T-cell (primary cell): Measurements from ENCODE around the gene PES1. TPM values are rescaled to one million over a fixed set of nuclear protein-coding genes. Genes with fewer than 3 reads are reported as not detected.
"Not testable (repeated sequence)": the region's sequence is repeated elsewhere in the genome, so short reads cannot be mapped to it uniquely, and the experiment has no call there.

ENCODE experiments used
- ATAC-seq, 4 experiments: fragments of 200-7000 bp in 3 of 4; fragments of 150-1000 bp in 1 of 4; cut with Tn5 transposase; replicated peaks in 1 of 4; 1 replicate in 3 of 4; 2 replicates in 1 of 4; pipeline ENCODE4 v1.10.0; 2021; ENCODE audit warnings: moderate library complexity in 3 of 4, mild to moderate bottlenecking in 2 of 4, moderate number of reproducible peaks in 1 of 4
- CTCF ChIA-PET, 2 donors: fragments of 300-600 bp; sonication (Branson Sonifier 250); formaldehyde crosslinking; loops; one replicate each; lab custom pipeline; 2022; ENCODE audit warnings: antibody characterized with exemption in 2 of 2; lab: Charles Lee
- POLR2A ChIA-PET, 2 donors: fragments of 300-600 bp; sonication (Branson Sonifier 250); formaldehyde crosslinking; loops; one replicate each; lab custom pipeline; 2022; ENCODE audit warnings: antibody characterized with exemption in 2 of 2; lab: Charles Lee
- DNase-seq, 35 experiments: peaks; one replicate each; pipeline versions ENCODE4 v3.0.0 to v3.0.0-alpha.2; 2013 to 2023
- H3K27ac ChIP-seq: one replicate; pipeline ENCODE4 v1.5.1; 2013; ENCODE audit warnings: low read length
- H3K27me3 ChIP-seq, 2 experiments: replicated peaks in 1 of 2; 1 replicate in 1 of 2; 2 replicates in 1 of 2; pipeline versions ENCODE4 v1.6.1 to v1.7.0; 2013; ENCODE audit warnings: low read length in 1 of 2, mixed read lengths in 1 of 2; ENCODE audit not compliant: control insufficient read depth in 2 of 2, insufficient read depth in 2 of 2; ENCODE audit errors: extremely low read depth in 1 of 2
- H3K36me3 ChIP-seq, 2 donors: 1 replicate in 1 of 2; 2 replicates in 1 of 2; pipeline versions ENCODE4 v1.6.1 to v1.7.0; 2013; ENCODE audit warnings: low read length in 1 of 2; ENCODE audit not compliant: control insufficient read depth in 2 of 2, insufficient read depth in 1 of 2; ENCODE audit errors: extremely low read depth in 1 of 2
- H3K4me1 ChIP-seq, 2 experiments: 1 replicate in 1 of 2; 2 replicates in 1 of 2; pipeline versions ENCODE4 v1.6.1 to v1.7.0; 2013; ENCODE audit warnings: low read length in 2 of 2, mixed read lengths in 1 of 2; ENCODE audit not compliant: insufficient read depth in 2 of 2, control insufficient read depth in 1 of 2; ENCODE audit errors: extremely low read depth in 1 of 2
- H3K4me3 ChIP-seq, 2 donors: 1 replicate in 1 of 2; 2 replicates in 1 of 2; pipeline versions ENCODE4 v1.5.1 to v1.7.0; 2013; ENCODE audit warnings: mild to moderate bottlenecking in 2 of 2, low read length in 1 of 2, moderate library complexity in 1 of 2; ENCODE audit not compliant: control insufficient read depth in 1 of 2; ENCODE audit errors: extremely low read depth in 1 of 2
- H3K9me3 ChIP-seq: 2 replicates; pipeline ENCODE4 v1.7.0; 2013
- H3K27ac Mint-ChIP-seq, 2 donors: one replicate each; pipeline ENCODE4 v1.8.0; 2020 to 2021; ENCODE audit warnings: mild to moderate bottlenecking in 2 of 2, mixed read lengths in 2 of 2
- H3K27me3 Mint-ChIP-seq, 2 donors: one replicate each; pipeline ENCODE4 v1.8.0; 2021 to 2022; ENCODE audit warnings: mixed read lengths in 2 of 2
- H3K36me3 Mint-ChIP-seq: one replicate; pipeline ENCODE4 v1.8.0; 2021; ENCODE audit warnings: mixed read lengths
- H3K4me1 Mint-ChIP-seq, 3 donors: one replicate each; pipeline ENCODE4 v1.8.0; 2020 to 2022; ENCODE audit warnings: mixed read lengths in 3 of 3, mild to moderate bottlenecking in 1 of 3
- H3K4me3 Mint-ChIP-seq, 3 donors: one replicate each; pipeline ENCODE4 v1.8.0; 2020 to 2022; ENCODE audit warnings: mild to moderate bottlenecking in 3 of 3, mixed read lengths in 3 of 3, moderate library complexity in 3 of 3
- H3K9me3 Mint-ChIP-seq, 3 donors: one replicate each; pipeline ENCODE4 v1.8.0; 2020 to 2022; ENCODE audit warnings: mixed read lengths in 3 of 3
- WGBS: methylation state at CpG from one replicate; pipeline ENCODE4 v1.1.5; 2013; ENCODE audit warnings: missing lambda C conversion rate; ENCODE audit not compliant: insufficient coverage; 5-methylcytosine and 5-hydroxymethylcytosine counted together
- total RNA-seq, 35 experiments: library from RNA in 6 of 35; stranded (reverse) in 6 of 35; fragments of 120-200 nt in 1 of 35; gene quantifications; one replicate each; pipeline versions ENCODE4 v1.2.1 to v1.2.4 and lab custom pipeline; 2013 to 2026

Gene PES1
- total RNA-seq, 5 donors from 2014 or later (not counting 1 experiment from before 2014, with no cell fraction given) = 36.0 to 66.2 (median 63.1) TPM

- ATAC-seq = no peak
- POLR2A ChIA-PET = no interaction called here
- H3K4me3 Mint-ChIP-seq = no peak overlapping the region
Observed at GRCh38 chr22:30572840-30573593, 18.7 kb downstream of the PES1 start.

GRCh38 chr22:30572210-30572609 lies 19.5 kb downstream of the PES1 start:
- no peak overlapping the region for H3K4me3 Mint-ChIP-seq
- H3K27ac Mint-ChIP-seq = no peak overlapping the region
- H3K4me3 ChIP-seq = no peak overlapping the region
- no peak overlapping the region for H3K27ac ChIP-seq
- H3K9me3 ChIP-seq = no peaks in the 10 kb centered on the region
- 59% methylated on average over 3 of the region's 6 CpGs for WGBS
- peaks cover 0 to 13% (median 11%) of the 10 kb centered on the region in 3 donors for H3K4me1 Mint-ChIP-seq
- peaks cover 6 to 11% of the 10 kb centered on the region in 2 donors for H3K27me3 Mint-ChIP-seq
- peaks cover 0 to 43% of the 10 kb centered on the region in 2 experiments for H3K27me3 ChIP-seq
- ChIA-PET CTCF (no interaction called here), POLR2A (no interaction called here)
- peaks cover 0 to 9% of the 10 kb centered on the region in 2 experiments for H3K4me1 ChIP-seq
- ATAC-seq (no peak), DNase-seq (no peak)
- H3K36me3 ChIP-seq = peaks cover 8 to 15% of the 10 kb centered on the region in 2 donors
- peaks cover 20% of the 10 kb centered on the region for H3K36me3 Mint-ChIP-seq
- no peaks in the 10 kb centered on the region for H3K9me3 Mint-ChIP-seq

More at GRCh38 chr22:30572840-30573593, 18.7 kb downstream of the PES1 start:
- CTCF ChIA-PET = no interaction called here
- H3K9me3 ChIP-seq = no peaks in the 10 kb centered on the region
- no peak for DNase-seq
- H3K36me3 ChIP-seq = peaks cover 10 to 22% of the 10 kb centered on the region in 2 donors
- H3K4me1 Mint-ChIP-seq = peaks cover 0 to 13% (median 11%) of the 10 kb centered on the region in 3 donors
- H3K4me1 ChIP-seq = peaks cover 0 to 9% of the 10 kb centered on the region in 2 experiments
- no peak overlapping the region for H3K4me3 ChIP-seq
- 61% methylated on average over 8 of the region's 12 CpGs for WGBS
- peaks cover 28% of the 10 kb centered on the region for H3K36me3 Mint-ChIP-seq
- H3K27ac ChIP-seq = no peak overlapping the region
- no peaks in the 10 kb centered on the region for H3K9me3 Mint-ChIP-seq
- peaks cover 0 to 39% of the 10 kb centered on the region in 2 experiments for H3K27me3 ChIP-seq
- no peak overlapping the region for H3K27ac Mint-ChIP-seq
- peaks cover 6 to 8% of the 10 kb centered on the region in 2 donors for H3K27me3 Mint-ChIP-seq

- no peak for DNase-seq
- Mint-ChIP-seq H3K36me3 (peaks cover 4% of the 10 kb centered on the region), H3K27ac (no peak overlapping the region), H3K4me1 (peaks cover 0 to 2% (median 0%) of the 10 kb centered on the region in 3 donors), H3K4me3 (no peak overlapping the region), H3K27me3 (peaks cover 6 to 9% of the 10 kb centered on the region in 2 donors), H3K9me3 (no peaks in the 10 kb centered on the region)
- Histone ChIP-seq H3K4me1 (peaks cover 0 to 1% of the 10 kb centered on the region in 2 experiments), H3K36me3 (no peaks in the 10 kb centered on the region), H3K27ac (no peak overlapping the region), H3K9me3 (no peaks in the 10 kb centered on the region), H3K4me3 (no peak overlapping the region), H3K27me3 (peaks cover 0 to 40% of the 10 kb centered on the region in 2 experiments)
- 93% methylated on average over 5 of the region's 10 CpGs for WGBS
- ChIA-PET POLR2A (no interaction called here), CTCF (no interaction called here)
- ATAC-seq = no peak
Observed at GRCh38 chr22:30569674-30570202, 22.0 kb downstream of the PES1 start.

GRCh38 chr22:30568137-30568805 lies 23.4 kb downstream of the PES1 start:
- Histone ChIP-seq H3K36me3 (no peaks in the 10 kb centered on the region), H3K9me3 (no peaks in the 10 kb centered on the region), H3K4me3 (no peak overlapping the region), H3K27me3 (peaks cover 0 to 32% of the 10 kb centered on the region in 2 experiments), H3K4me1 (no peaks in the 10 kb centered on the region), H3K27ac (no peak overlapping the region)
- Mint-ChIP-seq H3K9me3 (no peaks in the 10 kb centered on the region), H3K4me3 (no peak overlapping the region), H3K27me3 (peaks cover 6 to 8% of the 10 kb centered on the region in 2 donors), H3K36me3 (peaks cover 4% of the 10 kb centered on the region), H3K27ac (no peak overlapping the region), H3K4me1 (peaks cover 0 to under 1% (median 0%) of the 10 kb centered on the region in 3 donors)
- no peak for DNase-seq
- 74% methylated on average over 4 of the region's 10 CpGs for WGBS
- CTCF ChIA-PET = no interaction called here
- no peak for ATAC-seq
- POLR2A ChIA-PET = no interaction called here

- H3K4me3 Mint-ChIP-seq, H3K36me3 ChIP-seq, H3K27ac Mint-ChIP-seq, H3K27ac ChIP-seq, ATAC-seq, H3K36me3 Mint-ChIP-seq, CTCF ChIA-PET, POLR2A ChIA-PET, H3K4me1 ChIP-seq, H3K4me3 ChIP-seq, DNase-seq, H3K4me1 Mint-ChIP-seq, H3K9me3 Mint-ChIP-seq, H3K9me3 ChIP-seq: not testable (repeated sequence)
- WGBS = no CpG with 5 or more reads among the region's 6 CpGs
- peaks cover 6 to 10% of the 10 kb centered on the region in 2 donors for H3K27me3 Mint-ChIP-seq
- H3K27me3 ChIP-seq = peaks cover 0 to 29% of the 10 kb centered on the region in 2 experiments
Observed at GRCh38 chr22:30567277-30567676, 24.4 kb downstream of the PES1 start.

- POLR2A ChIA-PET = no interaction called here
- Histone ChIP-seq H3K9me3 (no peaks in the 10 kb centered on the region), H3K36me3 (no peaks in the 10 kb centered on the region), H3K4me1 (no peaks in the 10 kb centered on the region), H3K27me3 (peaks cover 0 to 36% of the 10 kb centered on the region in 2 experiments), H3K27ac (no peak overlapping the region), H3K4me3 (no peak overlapping the region)
- CTCF ChIA-PET = no interaction called here
- H3K4me3 Mint-ChIP-seq = no peak overlapping the region
- 38% methylated on average over 1 of the region's 7 CpGs for WGBS
- H3K9me3 Mint-ChIP-seq = no peaks in the 10 kb centered on the region
- H3K36me3 Mint-ChIP-seq = peaks cover 4% of the 10 kb centered on the region
- ATAC-seq (no peak), DNase-seq (no peak)
- H3K27ac Mint-ChIP-seq = no peak overlapping the region
- H3K27me3 Mint-ChIP-seq = peaks cover 6 to 10% of the 10 kb centered on the region in 2 donors
- H3K4me1 Mint-ChIP-seq = no peaks in the 10 kb centered on the region
Observed at GRCh38 chr22:30566125-30566524, 25.6 kb downstream of the PES1 start.
